Fibroblast of mammary gland (primary cell): ENCODE data around the gene NEU4.
"Not testable (repeated sequence)": the region's sequence is repeated elsewhere in the genome, so short reads cannot be mapped to it uniquely, and the experiment has no call there.

Source experiments
- DNase-seq: peaks from one replicate; pipeline ENCODE4 v3.0.0-alpha.2; 2010; ENCODE audit warnings: low read depth
- H3K4me3 ChIP-seq: 2 replicates; pipeline ENCODE4 v1.5.1; 2011; ENCODE audit warnings: low read depth, mild to moderate bottlenecking, low read length, moderate library complexity; ENCODE audit not compliant: control insufficient read depth
- CTCF ChIP-seq: conservative IDR thresholded peaks from 2 replicates; pipeline ENCODE4 v1.5.1; 2011; ENCODE audit warnings: low read depth, low read length, inconsistent platforms; ENCODE audit not compliant: control insufficient read depth, insufficient read depth

NEU4 gene

GRCh38 chr2:241817126-241817820 is 8.3 kb downstream of the NEU4 start:
- H3K4me3 ChIP-seq = no peak overlapping the region

GRCh38 chr2:241817821-241818215 is 8.8 kb downstream of the NEU4 start:
- not testable (repeated sequence) for DNase-seq, H3K4me3 ChIP-seq

More at GRCh38 chr2:241817126-241817820, 8.3 kb downstream of the NEU4 start:
- no peak for TF ChIP-seq CTCF
- DNase-seq = no peak

- H3K4me3 ChIP-seq = no peak overlapping the region
- no peak for TF ChIP-seq CTCF
- DNase-seq = no peak
Observed at GRCh38 chr2:241818229-241818942, 9.4 kb downstream of the NEU4 start.

- TF ChIP-seq CTCF = no peak
- DNase-seq = no peak
- no peak overlapping the region for H3K4me3 ChIP-seq
Observed at GRCh38 chr2:241818943-241819270, 9.9 kb downstream of the NEU4 start.

- not testable (repeated sequence) for DNase-seq, H3K4me3 ChIP-seq
Observed at GRCh38 chr2:241819947-241820624, 11.1 kb downstream of the NEU4 start.

GRCh38 chr2:241820625-241821384 is 11.8 kb downstream of the NEU4 start:
- DNase-seq = no peak
- no peak for TF ChIP-seq CTCF
- no peak overlapping the region for H3K4me3 ChIP-seq

GRCh38 chr2:241821460-241822263 is 12.7 kb downstream of the NEU4 start:
- no peak overlapping the region for H3K4me3 ChIP-seq
- no peak for TF ChIP-seq CTCF
- no peak for DNase-seq
